Vagina (tissue), 2 donors: ENCODE data around the gene ZNF189.

Source experiments
- CTCF ChIP-seq, 3 experiments: fragments of 450-650 bp in 2 of 3; fragments of 200-600 bp in 1 of 3; sonication (generic) in 1 of 3; IDR thresholded peaks; one replicate each; pipeline ENCODE4 v1.5.1; 2017 to 2019; ENCODE audit warnings: antibody characterized with exemption in 3 of 3, mild to moderate bottlenecking in 2 of 3, moderate library complexity in 2 of 3
- POLR2A ChIP-seq, 2 donors: fragments of 450-650 bp; IDR thresholded peaks; one replicate each; pipeline ENCODE4 v1.6.1; 2017; ENCODE audit warnings: antibody characterized with exemption in 2 of 2, mild to moderate bottlenecking in 2 of 2, moderate library complexity in 2 of 2
- POLR2AphosphoS5 ChIP-seq, 2 donors: sonication (generic); formaldehyde crosslinking; IDR thresholded peaks; one replicate each; pipeline ENCODE4 v1.9.0; 2017; ENCODE audit warnings: antibody characterized with exemption in 2 of 2, mild to moderate bottlenecking in 2 of 2, low read depth in 1 of 2; ENCODE audit not compliant: insufficient read depth in 1 of 2

DNA sequence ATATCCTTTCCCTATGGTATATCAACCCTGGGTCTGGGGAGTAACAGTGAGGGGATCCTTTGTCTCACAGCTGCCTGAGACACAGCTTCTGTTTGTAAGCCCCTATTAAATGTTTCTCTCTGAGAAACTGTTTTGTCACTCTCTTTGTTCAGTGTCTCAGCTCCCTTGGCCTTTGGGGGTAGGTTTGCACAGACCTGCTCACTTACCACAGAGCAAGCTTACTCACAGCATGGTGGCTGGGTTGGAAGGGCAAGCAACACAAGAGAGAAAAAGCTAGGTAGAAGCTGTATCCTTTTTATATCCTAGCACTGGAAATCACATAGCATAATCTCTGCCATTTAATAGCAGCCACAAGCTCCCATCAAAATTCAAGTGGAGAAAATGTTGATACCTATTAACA lies 18.4 kb upstream of the ZNF189 start:
- TF ChIP-seq POLR2A (IDR thresholded peaks at IDR 0.05) (no peak), CTCF (IDR thresholded peaks at IDR 0.05) (no peak), POLR2AphosphoS5 (IDR thresholded peaks at IDR 0.05; ENCODE audit: insufficient read depth in 1 of 2, low read depth in 1 of 2) (no peak)
